Endothelial cell of umbilical vein (primary cell): ENCODE data around the gene MCTP2. TPM values are rescaled to one million over a fixed set of nuclear protein-coding genes. Genes with fewer than 3 reads are reported as not detected.

Experiments used
- BruUV-seq: library from RNA; stranded (reverse); fragments of 400-500 nt; replicated peaks from 2 replicates; lab custom pipeline; 2021; lab: Mats Ljungman, UMichigan
- CTCF ChIA-PET: fragments of 300-600, 350-600 bp; sonication (Branson Sonifier 250); formaldehyde crosslinking; loops from one replicate; lab custom pipeline; 2021; ENCODE audit warnings: antibody characterized with exemption, inconsistent platforms; lab: Charles Lee
- POLR2A ChIA-PET: fragments of 300-600, 350-600 bp; sonication (Branson Sonifier 250); formaldehyde crosslinking; loops from one replicate; lab custom pipeline; 2021; ENCODE audit warnings: antibody characterized with exemption, inconsistent platforms; lab: Charles Lee
- DNase-seq: peaks from one replicate; pipeline ENCODE4 v3.0.0-alpha.2; 2011; ENCODE audit warnings: low read depth, low spot score
- FAIRE-seq: peaks from 2 replicates; lab custom pipeline; 2011; peaks lifted over from hg19 to GRCh38; lab: Jason Lieb, UNC
- H2AFZ ChIP-seq: 2 replicates; pipeline ENCODE4 v1.6.0; 2012; ENCODE audit warnings: low read depth, low read length, control low read depth, inconsistent platforms
- H3K27ac ChIP-seq: 2 replicates; pipeline ENCODE4 v1.5.1; 2011; ENCODE audit warnings: low read depth, mild to moderate bottlenecking, control low read depth, low read length, moderate library complexity; ENCODE audit not compliant: insufficient read depth
- H3K27me3 ChIP-seq, 2 experiments: 2 replicates each; pipeline versions ENCODE4 v1.6.0 to v1.6.1; 2011; ENCODE audit warnings: low read length in 2 of 2, mixed read lengths in 1 of 2; ENCODE audit not compliant: control insufficient read depth in 2 of 2, insufficient read depth in 2 of 2
- H3K36me3 ChIP-seq, 2 experiments: 2 replicates in 1 of 2; 3 replicates in 1 of 2; pipeline ENCODE4 v1.5.1; 2011; ENCODE audit warnings: low read length in 2 of 2, mild to moderate bottlenecking in 1 of 2, moderate library complexity in 1 of 2; ENCODE audit not compliant: control insufficient read depth in 2 of 2, insufficient read depth in 2 of 2; ENCODE audit errors: extremely low read depth in 1 of 2
- H3K4me1 ChIP-seq: 3 replicates; pipeline ENCODE4 v1.5.1; 2011; ENCODE audit warnings: mild to moderate bottlenecking, low read length; ENCODE audit not compliant: control insufficient read depth, insufficient read depth; ENCODE audit errors: extremely low read depth
- H3K4me2 ChIP-seq: 2 replicates; pipeline ENCODE4 v1.6.1; 2011; ENCODE audit warnings: low read length, control low read depth, mixed read lengths; ENCODE audit not compliant: insufficient read depth
- H3K4me3 ChIP-seq, 3 experiments: fragments of 200-600 bp in 1 of 3; sonication (generic), shearing (Covaris generic) in 1 of 3; replicated peaks in 1 of 3; 2 replicates each; pipeline ENCODE4 v1.5.1; 2011 to 2016; ENCODE audit warnings: control low read depth in 3 of 3, low read length in 3 of 3, mild to moderate bottlenecking in 2 of 3, inconsistent platforms in 1 of 3, low read depth in 1 of 3, moderate library complexity in 1 of 3; ENCODE audit not compliant: insufficient read depth in 1 of 3
- H3K79me2 ChIP-seq: 2 replicates; pipeline ENCODE4 v1.6.0; 2012; ENCODE audit warnings: low read length, inconsistent platforms; ENCODE audit not compliant: control insufficient read depth, insufficient read depth
- H3K9ac ChIP-seq: replicated peaks from 2 replicates; pipeline ENCODE3; 2011; ENCODE audit warnings: low read length, control low read depth; ENCODE audit not compliant: insufficient read depth; ENCODE audit errors: extremely low read depth
- H3K9me1 ChIP-seq: replicated peaks from 3 replicates; pipeline ENCODE4 v1.6.0; 2011; ENCODE audit warnings: mild to moderate bottlenecking, low read length; ENCODE audit not compliant: control insufficient read depth, insufficient read depth; ENCODE audit errors: extremely low read depth
- H3K9me3 ChIP-seq: replicated peaks from 2 replicates; pipeline ENCODE4 v1.5.1; 2012; ENCODE audit warnings: low read length, inconsistent platforms; ENCODE audit not compliant: control insufficient read depth, insufficient read depth
- H4K20me1 ChIP-seq: replicated peaks from 2 replicates; pipeline ENCODE3; 2011; ENCODE audit warnings: mild to moderate bottlenecking, low read length; ENCODE audit not compliant: control insufficient read depth, insufficient read depth; ENCODE audit errors: extremely low read depth
- EZH2 ChIP-seq: IDR thresholded peaks from 2 replicates; pipeline ENCODE4 v1.6.1; 2012; ENCODE audit warnings: borderline replicate concordance, low read depth, mild to moderate bottlenecking, moderate library complexity, low read length, inconsistent platforms; ENCODE audit not compliant: severe bottlenecking
- FOS ChIP-seq: IDR thresholded peaks from 2 replicates; pipeline ENCODE4 v1.6.1; 2011; ENCODE audit warnings: mild to moderate bottlenecking, low read length, moderate library complexity, borderline replicate concordance; ENCODE audit not compliant: insufficient read depth
- GATA2 ChIP-seq: IDR thresholded peaks from 2 replicates; pipeline ENCODE4 v1.7.0; 2011; ENCODE audit warnings: low read depth, mild to moderate bottlenecking, moderate library complexity, mixed read lengths, low read length; ENCODE audit not compliant: insufficient read length, insufficient read depth
- JUN ChIP-seq: IDR thresholded peaks from 2 replicates; pipeline ENCODE4 v1.6.1; 2011; ENCODE audit warnings: borderline replicate concordance, low read depth; ENCODE audit not compliant: insufficient read length, insufficient read depth
- MYC ChIP-seq: IDR thresholded peaks from one replicate; pipeline ENCODE4 v1.6.1; 2011; ENCODE audit warnings: mild to moderate bottlenecking, low read depth, low read length
- dilution Hi-C: fragments of 300-500 bp; cut with MboI; formaldehyde crosslinking; loops from one replicate; pipeline ENCODE4 v1.15.0; 2019; ENCODE audit warnings: low sequenced_read_pairs; ENCODE audit not compliant: extremely low pct_ligation_motif_present
- intact Hi-C: fragments of 100-400 bp; cut with micrococcal nuclease; formaldehyde crosslinking; loops from one replicate; pipeline ENCODE4 v1.10.0; 2022
- polyA plus RNA-seq, 4 experiments: library from polyadenylated mRNA; depleted of rRNA in 3 of 4; stranded (reverse) in 3 of 4; unstranded in 1 of 4; fragments of >200 nt; gene quantifications; 2 replicates each; pipeline versions ENCODE4 v1.2.1 to v1.2.3, GENCODE V29; 2011 to 2012; ENCODE audit warnings: missing spikeins in 1 of 4
- total RNA-seq: library from RNA; stranded (reverse); gene quantifications from 2 replicates; pipeline ENCODE4 v1.2.3, GENCODE V29; 2021
- TF ChIP-seq, protein P1 (sequence below), 2 donors: IDR thresholded peaks; 1 replicate in 1 of 2; 2 replicates in 1 of 2; pipeline ENCODE4 v1.5.1; 2011; ENCODE audit warnings: low read length in 2 of 2, mild to moderate bottlenecking in 2 of 2, moderate library complexity in 2 of 2, control low read depth in 1 of 2, inconsistent platforms in 1 of 2, low read depth in 1 of 2; ENCODE audit not compliant: insufficient read depth in 1 of 2; ENCODE audit errors: extremely low read depth in 1 of 2
- TF ChIP-seq, protein P2 (sequence below): IDR thresholded peaks from 2 replicates; pipeline ENCODE4 v1.6.1; 2011; ENCODE audit not compliant: insufficient read depth, insufficient read length

MCTP2 gene
- total and polyA plus RNA-seq, 2 donors (not counting 3 experiments of a cell fraction or from before 2014, with no cell fraction given), result 0.01 to 0.75 TPM

DNA sequence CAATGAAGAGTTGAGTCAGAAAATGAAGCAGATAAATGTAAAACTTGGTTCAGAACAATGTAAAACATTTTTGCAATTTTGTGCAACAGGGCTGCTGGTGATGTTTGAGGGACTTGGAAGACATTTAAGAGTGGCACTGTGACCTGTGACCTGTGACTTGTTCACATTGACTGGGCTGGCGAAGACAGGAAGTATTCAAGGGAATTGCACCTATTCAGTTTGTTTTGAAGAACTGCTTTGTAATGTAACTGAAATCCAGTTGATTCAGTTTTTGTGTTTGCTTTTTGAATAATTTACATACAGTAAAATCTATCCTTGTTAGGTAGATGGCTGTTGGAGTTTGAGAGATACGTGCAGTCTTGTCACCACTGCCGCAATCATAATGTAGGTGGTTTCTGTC lies 35.4 kb downstream of the MCTP2 start:
- no peak overlapping the region for H3K4me3 ChIP-seq
- no peaks in the 10 kb centered on the region for H3K9me3 ChIP-seq
- H4K20me1 ChIP-seq, result no peaks in the 10 kb centered on the region
- CTCF ChIA-PET, result no interaction called here
- no peaks in the 10 kb centered on the region for H3K27me3 ChIP-seq
- H3K79me2 ChIP-seq, result no peaks in the 10 kb centered on the region
- no peaks in the 10 kb centered on the region for H3K9me1 ChIP-seq
- no peak overlapping the region for H3K4me2 ChIP-seq
- FAIRE-seq, result no peak
- H3K27ac ChIP-seq, result no peak overlapping the region
- H2AFZ ChIP-seq, result no peak overlapping the region
- dilution Hi-C loops (no loop called here), intact Hi-C loops (no loop called here)
- no peaks in the 10 kb centered on the region for H3K36me3 ChIP-seq
- no TSS peak for BruUV-seq
- POLR2A ChIA-PET, result no interaction called here
- no peak overlapping the region for H3K9ac ChIP-seq
- no peaks in the 10 kb centered on the region for H3K4me1 ChIP-seq
- DNase-seq, result no peak
- TF ChIP-seq FOS (no peak), GATA2 (no peak), MYC (no peak), JUN (no peak), EZH2 (no peak)
- TF ChIP-seq, protein P1, sequence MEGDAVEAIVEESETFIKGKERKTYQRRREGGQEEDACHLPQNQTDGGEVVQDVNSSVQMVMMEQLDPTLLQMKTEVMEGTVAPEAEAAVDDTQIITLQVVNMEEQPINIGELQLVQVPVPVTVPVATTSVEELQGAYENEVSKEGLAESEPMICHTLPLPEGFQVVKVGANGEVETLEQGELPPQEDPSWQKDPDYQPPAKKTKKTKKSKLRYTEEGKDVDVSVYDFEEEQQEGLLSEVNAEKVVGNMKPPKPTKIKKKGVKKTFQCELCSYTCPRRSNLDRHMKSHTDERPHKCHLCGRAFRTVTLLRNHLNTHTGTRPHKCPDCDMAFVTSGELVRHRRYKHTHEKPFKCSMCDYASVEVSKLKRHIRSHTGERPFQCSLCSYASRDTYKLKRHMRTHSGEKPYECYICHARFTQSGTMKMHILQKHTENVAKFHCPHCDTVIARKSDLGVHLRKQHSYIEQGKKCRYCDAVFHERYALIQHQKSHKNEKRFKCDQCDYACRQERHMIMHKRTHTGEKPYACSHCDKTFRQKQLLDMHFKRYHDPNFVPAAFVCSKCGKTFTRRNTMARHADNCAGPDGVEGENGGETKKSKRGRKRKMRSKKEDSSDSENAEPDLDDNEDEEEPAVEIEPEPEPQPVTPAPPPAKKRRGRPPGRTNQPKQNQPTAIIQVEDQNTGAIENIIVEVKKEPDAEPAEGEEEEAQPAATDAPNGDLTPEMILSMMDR (IDR thresholded peaks at IDR 0.05; ENCODE audit: extremely low read depth in 1 of 2, insufficient read depth in 1 of 2, low read depth in 1 of 2, low read length in 2 of 2), result no peak
- TF ChIP-seq, protein P2, sequence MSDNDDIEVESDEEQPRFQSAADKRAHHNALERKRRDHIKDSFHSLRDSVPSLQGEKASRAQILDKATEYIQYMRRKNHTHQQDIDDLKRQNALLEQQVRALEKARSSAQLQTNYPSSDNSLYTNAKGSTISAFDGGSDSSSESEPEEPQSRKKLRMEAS, result no peak
